DMS53 treated with DMSO at 0.1 percent for 48 hours (cell line): ENCODE measurements around the gene MUC5B.
A peak's percentile ranks its signal among the peaks of the same experiment; 100 is the strongest.

Source experiments
- DNase-seq: peaks from one replicate; lab custom pipeline; 2025; ENCODE audit not compliant: unreplicated experiment; lab: John Stamatoyannopoulos, UW

The MUC5B gene

DNA sequence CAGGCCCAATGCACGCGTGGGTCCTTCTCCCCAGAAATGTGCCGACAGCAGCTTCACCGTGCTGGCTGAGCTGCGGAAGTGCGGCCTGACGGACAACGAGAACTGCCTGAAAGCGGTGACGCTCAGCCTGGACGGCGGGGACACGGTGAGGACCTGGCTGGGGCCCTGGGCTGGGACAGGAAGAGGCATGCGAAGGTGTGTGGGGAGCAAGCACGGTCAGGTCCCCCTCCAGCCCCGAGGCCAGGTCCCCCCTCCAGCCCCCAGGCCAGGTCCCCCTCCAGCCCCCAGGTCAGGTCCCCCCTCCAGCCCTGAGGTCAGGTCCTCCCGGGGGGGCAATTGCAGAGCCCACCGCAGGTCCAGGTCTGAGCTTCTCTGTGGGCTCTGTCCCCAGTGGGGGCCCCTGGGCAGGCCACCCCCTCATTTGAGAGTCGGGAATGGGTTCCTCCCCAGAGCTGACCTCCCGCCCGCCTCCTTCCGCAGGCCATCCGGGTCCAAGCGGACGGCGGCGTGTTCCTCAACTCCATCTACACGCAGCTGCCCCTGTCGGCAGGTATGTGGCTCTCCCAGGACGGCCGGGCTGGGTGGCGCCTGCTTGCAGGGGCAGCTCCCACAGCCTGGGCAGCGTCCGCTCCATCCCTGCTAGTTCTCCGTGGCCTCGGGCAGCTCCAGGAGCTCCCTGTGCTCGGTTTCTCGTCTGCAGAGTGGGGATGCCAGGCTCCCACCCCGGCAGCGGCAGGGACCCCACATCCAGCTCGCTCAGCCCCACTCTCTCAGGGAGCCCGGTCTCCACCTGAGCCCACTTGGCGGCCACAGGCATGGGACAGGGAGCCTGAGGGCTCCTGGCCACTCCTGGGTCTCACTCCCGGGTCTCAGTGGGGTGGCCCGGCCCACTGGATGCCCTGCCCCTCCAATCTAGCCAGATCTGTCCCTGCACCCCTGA lies 7.9 kb downstream of the MUC5B start:
- peak; percentile 21 for DNase-seq

DNA sequence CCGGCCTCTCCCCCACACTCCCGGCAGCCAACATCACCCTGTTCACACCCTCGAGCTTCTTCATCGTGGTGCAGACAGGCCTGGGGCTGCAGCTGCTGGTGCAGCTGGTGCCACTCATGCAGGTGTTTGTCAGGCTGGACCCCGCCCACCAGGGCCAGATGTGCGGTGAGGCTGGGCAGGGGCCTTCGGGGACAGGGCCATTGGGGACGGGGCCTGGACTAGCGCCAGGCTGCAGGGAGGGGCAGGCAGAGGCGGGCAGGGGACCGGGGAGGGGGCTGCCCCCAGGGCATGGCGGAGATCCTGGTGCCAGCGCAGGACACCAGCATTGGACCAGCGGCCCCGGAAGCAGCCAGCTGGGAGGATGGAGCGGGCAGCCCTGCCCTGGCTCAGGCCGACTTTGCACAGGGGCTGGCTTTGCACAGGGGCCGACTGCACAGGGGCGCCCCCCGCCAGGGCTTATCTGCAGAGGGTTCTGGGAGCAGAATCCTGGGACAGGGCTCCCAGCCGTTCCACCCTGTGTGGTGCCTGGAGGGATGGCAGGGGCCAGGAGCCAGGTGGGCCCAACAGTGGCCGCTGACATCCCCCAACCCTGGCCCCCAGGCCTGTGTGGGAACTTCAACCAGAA lies 8.6 kb downstream of the MUC5B start:
- peak; percentile 29 for DNase-seq

DNA sequence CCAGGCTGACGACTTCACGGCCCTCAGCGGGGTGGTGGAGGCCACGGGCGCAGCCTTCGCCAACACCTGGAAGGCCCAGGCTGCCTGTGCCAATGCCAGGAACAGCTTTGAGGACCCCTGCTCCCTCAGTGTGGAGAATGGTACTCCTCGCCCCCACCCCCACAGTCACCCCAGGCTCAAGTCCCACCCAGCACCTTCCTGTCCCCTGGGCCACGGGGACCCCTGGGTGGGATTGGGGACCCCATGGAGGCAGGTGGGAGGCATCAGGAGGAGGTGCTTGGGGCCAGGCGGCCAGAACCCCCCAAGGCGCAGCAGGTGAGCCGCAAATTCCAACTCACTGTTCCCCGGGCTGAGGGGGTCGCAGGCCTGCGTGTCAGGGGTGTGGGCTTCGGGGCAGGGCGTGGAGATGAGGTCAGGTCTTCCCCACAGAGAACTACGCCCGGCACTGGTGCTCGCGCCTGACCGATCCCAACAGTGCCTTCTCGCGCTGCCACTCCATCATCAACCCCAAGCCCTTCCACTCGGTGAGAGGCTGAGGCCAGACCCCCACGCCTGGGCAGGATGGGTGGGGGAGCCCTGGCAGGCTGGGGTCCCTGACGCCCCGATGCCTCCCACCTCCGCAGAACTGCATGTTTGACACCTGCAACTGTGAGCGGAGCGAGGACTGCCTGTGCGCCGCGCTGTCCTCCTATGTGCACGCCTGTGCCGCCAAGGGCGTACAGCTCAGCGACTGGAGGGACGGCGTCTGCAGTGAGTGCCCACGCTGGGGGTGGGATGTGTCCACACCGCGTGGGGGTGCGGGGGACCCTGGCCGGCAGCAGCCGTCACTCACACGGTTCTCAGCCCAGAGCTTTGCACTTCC lies 9.4 kb downstream of the MUC5B start:
- no peak for DNase-seq

DNA sequence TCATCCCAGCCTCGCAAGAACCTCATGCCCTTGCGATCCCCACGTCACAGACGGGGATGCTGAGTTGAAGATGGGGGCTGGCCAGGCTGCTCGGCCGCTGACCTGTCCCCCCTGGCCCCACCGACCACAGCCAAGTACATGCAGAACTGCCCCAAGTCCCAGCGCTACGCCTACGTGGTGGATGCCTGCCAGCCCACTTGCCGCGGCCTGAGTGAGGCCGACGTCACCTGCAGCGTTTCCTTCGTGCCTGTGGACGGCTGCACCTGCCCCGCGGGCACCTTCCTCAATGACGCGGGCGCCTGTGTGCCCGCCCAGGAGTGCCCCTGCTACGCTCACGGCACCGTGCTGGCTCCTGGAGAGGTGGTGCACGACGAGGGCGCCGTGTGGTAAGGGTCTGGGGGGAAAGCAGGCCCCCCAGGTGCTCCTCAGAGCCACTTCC lies 10.0 kb downstream of the MUC5B start:
- no peak for DNase-seq

DNA sequence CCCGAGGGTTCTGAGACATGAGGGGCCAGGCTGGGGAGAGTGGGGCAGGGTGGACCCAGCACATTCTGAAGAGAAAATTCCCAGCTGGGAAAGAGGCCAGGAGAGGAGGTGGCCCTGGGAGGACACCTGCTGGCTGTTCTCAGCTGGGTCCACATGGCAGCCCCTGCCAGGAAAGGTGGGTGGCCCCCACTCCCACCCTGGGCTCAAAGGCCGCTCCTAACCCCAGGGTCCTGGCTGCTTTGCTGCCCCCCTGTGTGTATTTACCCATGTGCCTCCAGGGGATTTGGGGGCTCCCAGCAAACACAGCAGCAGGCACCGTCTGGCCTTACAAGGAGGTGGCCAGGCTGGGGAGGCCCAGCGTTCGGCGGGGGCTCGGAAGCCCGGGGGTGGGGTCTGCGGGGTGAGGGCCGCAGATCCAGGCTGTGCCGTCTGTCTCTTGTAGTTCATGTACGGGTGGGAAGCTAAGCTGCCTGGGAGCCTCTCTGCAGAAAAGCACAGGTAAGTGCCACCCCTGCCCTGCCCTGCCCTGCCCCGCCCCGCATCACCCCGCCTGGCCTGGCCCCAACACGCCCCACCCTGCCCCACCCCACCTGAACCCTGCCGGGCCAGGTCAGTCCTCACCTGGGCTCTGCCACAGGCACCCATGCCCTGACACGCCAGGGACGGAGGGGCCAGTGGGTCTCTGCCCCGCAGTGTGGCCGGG lies 10.6 kb downstream of the MUC5B start:
- no peak for DNase-seq

DNA sequence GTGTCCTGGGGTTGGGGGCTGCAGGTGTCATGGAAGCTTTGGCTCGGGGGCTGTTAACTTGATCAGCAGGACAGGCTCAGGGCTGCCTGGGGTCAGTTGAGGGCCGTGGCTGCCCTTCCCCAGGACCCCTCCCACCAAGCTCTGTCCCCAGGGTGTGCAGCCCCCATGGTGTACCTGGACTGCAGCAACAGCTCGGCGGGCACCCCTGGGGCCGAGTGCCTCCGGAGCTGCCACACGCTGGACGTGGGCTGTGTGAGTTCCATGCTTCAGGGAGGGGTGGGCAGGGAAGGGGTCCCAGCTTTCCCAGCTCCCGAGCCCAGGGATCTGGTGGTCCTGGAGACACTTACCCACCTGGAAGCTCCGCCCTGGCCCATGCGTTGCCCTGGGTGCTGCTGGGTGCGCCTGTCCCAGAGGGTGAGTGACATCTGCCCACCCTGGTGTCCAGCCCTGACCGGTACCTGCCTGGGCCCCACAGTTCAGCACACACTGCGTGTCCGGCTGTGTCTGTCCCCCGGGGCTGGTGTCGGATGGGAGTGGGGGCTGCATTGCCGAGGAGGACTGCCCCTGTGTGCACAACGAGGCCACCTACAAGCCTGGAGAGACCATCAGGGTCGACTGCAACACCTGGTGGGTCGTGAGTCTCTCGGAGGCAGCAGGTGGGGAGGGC lies 11.3 kb downstream of the MUC5B start:
- no peak for DNase-seq

DNA sequence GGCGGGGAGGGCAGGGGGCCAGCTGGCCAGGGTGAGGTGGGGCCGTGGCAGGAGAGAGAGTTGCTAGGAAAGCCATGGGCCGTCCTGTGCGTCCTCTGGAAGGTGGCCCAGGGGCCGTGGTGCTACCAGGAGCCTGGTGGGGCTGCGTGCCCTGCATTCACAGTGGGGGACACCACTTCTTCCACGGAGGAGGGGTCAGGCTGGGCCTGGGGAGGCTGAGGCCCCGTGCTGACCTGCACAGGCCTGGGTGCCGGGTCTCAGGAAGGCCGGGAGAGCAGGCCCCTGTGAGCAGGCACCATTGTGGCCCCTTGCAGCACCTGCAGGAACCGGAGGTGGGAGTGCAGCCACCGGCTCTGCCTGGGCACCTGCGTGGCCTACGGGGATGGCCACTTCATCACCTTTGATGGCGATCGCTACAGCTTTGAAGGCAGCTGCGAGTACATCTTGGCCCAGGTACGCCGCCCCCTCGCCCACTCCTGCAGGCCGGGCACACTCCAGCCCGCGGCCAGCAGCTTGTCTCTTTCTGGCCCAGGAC lies 12.0 kb downstream of the MUC5B start:
- no peak for DNase-seq

DNA sequence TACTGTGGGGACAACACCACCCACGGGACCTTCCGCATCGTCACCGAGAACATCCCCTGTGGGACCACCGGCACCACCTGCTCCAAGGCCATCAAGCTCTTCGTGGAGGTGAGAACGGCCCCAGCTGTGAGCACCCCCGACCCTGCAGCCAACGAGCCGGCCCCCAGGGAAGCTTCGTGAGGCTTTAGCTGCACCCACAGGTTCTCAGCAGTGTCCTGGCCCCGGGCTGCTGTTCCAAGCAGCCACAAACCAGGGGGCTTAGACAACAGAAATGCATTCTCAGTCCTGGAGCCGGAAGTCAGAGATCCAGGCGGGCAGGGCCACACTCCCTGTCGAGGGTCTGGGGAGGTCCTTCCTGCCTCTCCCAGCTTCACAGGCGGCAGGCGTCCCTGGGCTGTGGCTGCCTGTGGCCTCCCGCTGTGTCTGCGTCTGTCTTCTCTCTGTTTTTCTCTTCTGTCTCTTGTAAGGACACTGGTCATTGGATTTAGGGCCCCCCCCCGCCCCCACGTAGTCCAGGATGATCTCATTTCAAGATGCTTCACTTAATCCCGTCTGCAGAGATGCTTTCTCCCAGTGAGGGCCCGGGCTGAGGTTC lies 12.5 kb downstream of the MUC5B start:
- no peak for DNase-seq

DNA sequence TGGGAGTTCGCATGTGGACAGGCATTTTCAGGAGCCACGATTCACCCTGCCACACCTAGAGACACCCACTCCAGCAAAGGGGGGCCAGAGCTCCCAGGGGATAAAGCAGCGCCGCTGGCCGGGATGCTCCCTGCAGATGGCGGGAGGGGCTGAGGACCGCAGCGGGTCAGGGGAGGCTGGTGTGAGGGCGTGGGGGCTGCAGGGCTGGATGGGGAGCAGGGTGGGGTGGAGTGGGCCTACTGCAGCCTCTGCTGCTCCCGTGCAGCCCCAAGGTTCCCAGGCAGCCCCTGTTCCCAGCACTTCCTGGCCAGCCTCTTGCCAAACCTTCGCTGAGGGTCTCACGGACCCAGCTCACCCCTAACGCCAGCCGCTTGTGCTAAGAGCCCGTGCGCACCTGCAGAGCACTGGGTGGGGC lies 13.0 kb downstream of the MUC5B start:
- no peak for DNase-seq

DNA sequence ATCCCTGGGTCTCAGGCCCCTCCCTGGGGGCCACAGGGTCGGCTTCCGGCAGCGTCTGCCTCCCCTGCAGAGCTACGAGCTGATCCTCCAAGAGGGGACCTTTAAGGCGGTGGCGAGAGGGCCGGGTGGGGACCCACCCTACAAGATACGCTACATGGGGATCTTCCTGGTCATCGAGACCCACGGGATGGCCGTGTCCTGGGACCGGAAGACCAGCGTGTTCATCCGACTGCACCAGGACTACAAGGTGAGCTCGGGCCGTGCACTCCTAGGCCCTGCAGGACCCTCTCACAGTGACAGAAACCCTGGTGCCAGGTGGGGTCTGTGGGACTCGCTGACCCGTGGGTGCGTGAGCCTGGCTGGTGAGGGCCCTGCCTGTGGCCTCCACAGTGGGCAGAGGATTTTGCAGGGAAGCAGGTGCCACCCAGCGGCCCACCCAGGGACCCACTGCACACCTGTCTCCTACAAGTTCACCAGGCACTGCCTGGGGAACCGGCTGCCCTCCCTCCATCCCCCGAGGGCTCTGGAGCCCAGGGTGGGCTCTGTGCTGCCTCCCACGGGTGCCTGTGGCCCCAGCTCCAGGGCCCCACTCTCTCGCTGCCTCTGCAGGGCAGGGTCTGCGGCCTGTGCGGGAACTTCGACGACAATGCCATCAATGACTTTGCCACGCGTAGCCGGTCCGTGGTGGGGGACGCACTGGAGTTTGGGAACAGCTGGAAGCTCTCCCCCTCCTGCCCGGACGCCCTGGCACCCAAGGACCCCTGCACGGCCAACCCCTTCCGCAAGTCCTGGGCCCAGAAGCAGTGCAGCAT lies 13.7 kb downstream of the MUC5B start:
- no peak for DNase-seq

DNA sequence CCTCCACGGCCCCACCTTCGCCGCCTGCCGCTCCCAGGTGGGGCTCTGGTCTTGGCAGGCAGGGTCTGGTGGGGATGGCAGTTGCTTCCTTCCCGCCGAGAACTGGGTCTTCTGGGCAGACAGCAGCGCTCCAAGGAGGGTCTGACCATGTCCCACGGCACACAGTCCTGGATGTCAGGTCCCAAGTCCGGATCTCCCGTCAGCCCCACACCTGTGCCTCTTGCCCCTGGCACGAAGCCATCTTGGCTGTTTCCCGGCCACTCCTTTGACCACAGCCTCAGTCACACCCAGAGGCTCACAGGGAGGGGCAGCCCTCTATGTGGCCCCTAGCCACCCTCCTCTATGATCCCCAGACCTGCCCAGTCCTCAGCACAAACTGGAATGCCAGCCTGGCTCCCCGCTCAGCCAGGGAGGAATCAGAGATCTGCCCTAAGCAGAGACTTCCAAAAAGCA lies 14.3 kb downstream of the MUC5B start:
- DNase-seq = no peak

DNA sequence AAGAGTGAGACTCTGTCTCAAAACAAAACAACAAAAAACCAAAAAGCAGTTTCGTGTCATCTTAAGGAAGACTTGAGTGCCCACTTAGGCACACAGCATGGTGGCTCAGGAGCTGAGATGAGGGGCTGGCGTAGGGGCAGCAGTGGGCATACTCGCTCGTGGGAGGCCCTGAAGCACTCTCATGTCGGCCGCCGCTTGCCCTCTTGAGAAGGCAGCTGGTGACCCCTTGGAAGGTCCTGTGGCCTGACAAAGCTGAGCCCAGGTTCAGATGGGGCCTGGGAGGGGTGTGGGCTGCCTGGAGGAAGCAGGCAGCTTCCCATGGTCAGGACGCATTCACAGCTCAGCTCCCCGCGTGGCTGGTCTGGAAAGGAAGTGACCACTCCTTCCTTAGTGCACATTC lies 15.0 kb downstream of the MUC5B start:
- no peak for DNase-seq

DNA sequence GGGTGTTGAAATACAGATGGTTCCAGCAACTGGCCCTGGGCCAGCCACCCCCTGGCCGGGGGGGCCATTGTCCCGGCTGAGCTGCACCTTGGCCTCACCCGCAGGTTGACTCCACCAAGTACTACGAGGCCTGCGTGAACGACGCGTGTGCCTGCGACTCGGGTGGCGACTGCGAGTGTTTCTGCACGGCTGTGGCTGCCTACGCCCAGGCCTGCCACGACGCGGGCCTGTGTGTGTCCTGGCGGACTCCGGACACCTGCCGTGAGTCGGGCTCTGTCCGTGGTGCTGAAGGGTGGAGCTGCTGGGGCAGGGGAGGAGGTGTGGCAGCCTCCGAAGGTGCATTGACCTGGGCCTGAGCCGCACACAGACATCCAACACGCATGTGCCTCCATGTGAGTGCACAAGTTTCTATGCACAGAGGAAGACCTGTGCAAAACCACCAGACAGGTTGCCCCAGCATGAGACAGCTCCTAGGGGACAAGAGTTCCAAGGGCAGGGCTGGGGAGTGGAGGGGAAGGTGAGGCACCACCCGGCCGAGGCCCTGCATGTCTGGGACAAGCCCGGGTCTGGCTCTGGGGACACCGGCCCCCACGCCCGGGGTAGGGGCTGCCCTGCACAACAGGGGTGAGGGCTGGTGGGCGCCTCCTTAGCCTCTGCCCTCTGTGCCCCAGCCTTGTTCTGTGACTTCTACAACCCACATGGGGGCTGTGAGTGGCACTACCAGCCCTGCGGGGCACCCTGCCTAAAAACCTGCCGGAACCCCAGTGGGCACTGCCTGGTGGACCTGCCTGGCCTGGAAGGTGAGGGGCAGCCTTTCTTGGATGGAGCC lies 16.1 kb downstream of the MUC5B start:
- no peak for DNase-seq

DNA sequence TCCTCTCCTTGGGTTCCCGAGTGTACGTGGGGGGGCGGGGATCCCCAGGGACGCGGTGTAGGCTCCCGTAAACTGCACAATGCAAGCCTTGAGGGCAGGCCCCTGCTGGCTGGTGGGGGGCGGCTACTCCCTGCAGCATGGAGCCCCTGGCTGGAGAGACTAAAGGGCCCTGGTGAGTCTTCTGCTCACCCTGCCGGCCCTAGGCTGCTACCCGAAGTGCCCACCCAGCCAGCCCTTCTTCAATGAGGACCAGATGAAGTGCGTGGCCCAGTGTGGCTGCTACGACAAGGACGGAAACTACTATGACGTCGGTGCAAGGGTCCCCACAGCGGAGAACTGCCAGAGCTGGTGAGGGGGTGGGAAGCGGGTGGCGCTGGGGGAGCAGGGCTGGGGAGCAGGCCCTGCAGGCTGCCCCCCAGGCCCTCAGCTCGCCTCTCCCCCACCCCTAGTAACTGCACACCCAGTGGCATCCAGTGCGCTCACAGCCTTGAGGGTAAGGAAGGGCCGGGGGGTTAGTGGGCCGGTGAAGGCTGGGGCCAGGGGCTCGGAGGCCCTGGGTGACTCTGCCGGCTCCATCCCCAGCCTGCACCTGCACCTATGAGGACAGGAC lies 16.8 kb downstream of the MUC5B start:
- no peak for DNase-seq

DNA sequence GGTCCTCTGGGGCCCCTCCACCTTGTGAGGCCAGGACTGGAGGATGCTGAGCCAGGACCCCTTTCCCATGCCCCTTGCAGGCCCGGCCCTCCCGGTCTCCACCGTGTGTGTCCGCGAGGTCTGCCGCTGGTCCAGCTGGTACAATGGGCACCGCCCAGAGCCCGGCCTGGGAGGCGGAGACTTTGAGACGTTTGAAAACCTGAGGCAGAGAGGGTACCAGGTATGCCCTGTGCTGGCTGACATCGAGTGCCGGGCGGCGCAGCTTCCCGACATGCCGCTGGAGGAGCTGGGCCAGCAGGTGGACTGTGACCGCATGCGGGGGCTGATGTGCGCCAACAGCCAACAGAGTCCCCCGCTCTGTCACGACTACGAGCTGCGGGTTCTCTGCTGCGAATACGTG lies 17.9 kb downstream of the MUC5B start:
- DNase-seq = no peak

DNA sequence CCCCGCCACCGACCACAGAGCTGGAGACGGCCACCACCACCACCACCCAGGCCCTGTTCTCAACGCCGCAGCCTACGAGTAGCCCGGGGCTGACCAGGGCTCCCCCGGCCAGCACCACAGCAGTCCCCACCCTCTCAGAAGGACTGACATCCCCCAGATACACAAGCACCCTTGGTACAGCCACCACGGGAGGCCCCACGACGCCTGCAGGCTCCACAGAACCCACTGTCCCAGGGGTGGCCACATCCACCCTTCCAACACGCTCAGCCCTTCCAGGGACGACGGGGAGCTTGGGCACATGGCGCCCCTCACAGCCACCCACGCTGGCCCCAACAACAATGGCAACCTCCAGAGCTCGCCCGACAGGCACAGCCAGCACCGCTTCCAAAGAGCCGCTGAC lies 18.8 kb downstream of the MUC5B start:
- no peak for DNase-seq

DNA sequence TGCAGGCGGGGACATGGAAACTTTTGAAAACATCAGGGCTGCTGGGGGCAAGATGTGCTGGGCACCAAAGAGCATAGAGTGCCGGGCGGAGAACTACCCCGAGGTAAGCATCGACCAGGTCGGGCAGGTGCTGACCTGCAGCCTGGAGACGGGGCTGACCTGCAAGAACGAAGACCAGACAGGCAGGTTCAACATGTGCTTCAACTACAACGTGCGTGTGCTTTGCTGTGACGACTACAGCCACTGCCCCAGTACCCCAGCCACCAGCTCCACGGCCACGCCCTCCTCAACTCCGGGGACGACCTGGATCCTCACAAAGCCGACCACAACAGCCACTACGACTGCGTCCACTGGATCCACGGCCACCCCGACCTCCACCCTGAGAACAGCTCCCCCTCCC lies 19.4 kb downstream of the MUC5B start:
- no peak for DNase-seq
